Fibroblast of lung (primary cell): ENCODE results near the gene GGA3. TPM values are rescaled to one million over a fixed set of nuclear protein-coding genes. Genes with fewer than 3 reads are reported as not detected.
"Not testable (repeated sequence)": the region's sequence is repeated elsewhere in the genome, so short reads cannot be mapped to it uniquely, and the experiment has no call there.

Experiments used
- DNase-seq, 2 donors: peaks; one replicate each; pipeline versions ENCODE4 v3.0.0 to v3.0.0-alpha.2; 2010; ENCODE audit warnings: low read depth in 2 of 2
- H2AFZ ChIP-seq: 2 replicates; pipeline ENCODE4 v1.5.1; 2012; ENCODE audit warnings: low read length, control low read depth, inconsistent platforms
- H3K27ac ChIP-seq: 2 replicates; pipeline ENCODE4 v1.5.1; 2011; ENCODE audit warnings: low read length, control low read depth; ENCODE audit not compliant: insufficient read depth
- H3K27me3 ChIP-seq: 2 replicates; pipeline ENCODE4 v1.5.1; 2011; ENCODE audit warnings: mild to moderate bottlenecking, low read length; ENCODE audit not compliant: control insufficient read depth, insufficient read depth
- H3K36me3 ChIP-seq: 2 replicates; pipeline ENCODE4 v1.5.1; 2011; ENCODE audit warnings: low read length; ENCODE audit not compliant: control insufficient read depth, insufficient read depth
- H3K4me1 ChIP-seq: 2 replicates; pipeline ENCODE4 v1.5.1; 2011; ENCODE audit warnings: low read length; ENCODE audit not compliant: control insufficient read depth, insufficient read depth; ENCODE audit errors: extremely low read depth
- H3K4me2 ChIP-seq: 2 replicates; pipeline ENCODE4 v1.5.1; 2011; ENCODE audit warnings: low read length, control low read depth; ENCODE audit not compliant: insufficient read depth; ENCODE audit errors: extremely low read depth
- H3K4me3 ChIP-seq, 4 experiments: fragments of 200-600 bp in 1 of 4; sonication (generic) in 1 of 4; replicated peaks in 1 of 4; 2 replicates each; pipeline ENCODE4 v1.5.1; 2011 to 2016; ENCODE audit warnings: low read length in 4 of 4, low read depth in 3 of 4, mild to moderate bottlenecking in 3 of 4, control low read depth in 2 of 4, inconsistent platforms in 1 of 4, mixed read lengths in 1 of 4; ENCODE audit not compliant: insufficient read depth in 1 of 4; ENCODE audit errors: control extremely low read depth in 1 of 4
- H3K79me2 ChIP-seq: 2 replicates; pipeline ENCODE4 v1.5.1; 2012; ENCODE audit warnings: mild to moderate bottlenecking, low read length, inconsistent platforms; ENCODE audit not compliant: control insufficient read depth, insufficient read depth
- H3K9ac ChIP-seq: 2 replicates; pipeline ENCODE4 v1.5.1; 2011; ENCODE audit warnings: mild to moderate bottlenecking, low read length, control low read depth; ENCODE audit not compliant: insufficient read depth
- H3K9me3 ChIP-seq: 2 replicates; pipeline ENCODE4 v1.5.1; 2012; ENCODE audit warnings: low read depth, low read length; ENCODE audit not compliant: control insufficient read depth, insufficient read depth
- H4K20me1 ChIP-seq: 2 replicates; pipeline ENCODE4 v1.5.1; 2011; ENCODE audit warnings: low read length; ENCODE audit not compliant: control insufficient read depth, insufficient read depth; ENCODE audit errors: extremely low read depth
- EZH2 ChIP-seq: IDR thresholded peaks from 2 replicates; pipeline ENCODE4 v1.5.1; 2012; ENCODE audit warnings: low read length, control low read depth, mild to moderate bottlenecking; ENCODE audit errors: missing control alignments
- polyA plus RNA-seq, 2 donors: library from polyadenylated mRNA; depleted of rRNA in 1 of 2; stranded (reverse) in 1 of 2; unstranded in 1 of 2; fragments of >200 nt; gene quantifications; 2 replicates each; pipeline ENCODE4 v1.2.1, GENCODE V29; 2011 to 2012; ENCODE audit warnings: missing spikeins in 1 of 2
- total RNA-seq: library from RNA; depleted of rRNA; stranded (reverse); fragments of >200 nt; gene quantifications from 2 replicates; pipeline ENCODE4 v1.2.1, GENCODE V29; 2014
- TF ChIP-seq, protein P1 (sequence below), 2 donors: IDR thresholded peaks in 1 of 2; conservative IDR thresholded peaks in 1 of 2; 1 replicate in 1 of 2; 2 replicates in 1 of 2; pipeline ENCODE4 v1.5.1; 2011 to 2012; ENCODE audit warnings: low read length in 2 of 2, control low read depth in 1 of 2, inconsistent platforms in 1 of 2, low read depth in 1 of 2, mild to moderate bottlenecking in 1 of 2

GGA3 gene
- total and polyA plus RNA-seq, 2 donors (not counting 1 experiment from before 2014, with no cell fraction given): 13.0 to 14.4 TPM

DNA sequence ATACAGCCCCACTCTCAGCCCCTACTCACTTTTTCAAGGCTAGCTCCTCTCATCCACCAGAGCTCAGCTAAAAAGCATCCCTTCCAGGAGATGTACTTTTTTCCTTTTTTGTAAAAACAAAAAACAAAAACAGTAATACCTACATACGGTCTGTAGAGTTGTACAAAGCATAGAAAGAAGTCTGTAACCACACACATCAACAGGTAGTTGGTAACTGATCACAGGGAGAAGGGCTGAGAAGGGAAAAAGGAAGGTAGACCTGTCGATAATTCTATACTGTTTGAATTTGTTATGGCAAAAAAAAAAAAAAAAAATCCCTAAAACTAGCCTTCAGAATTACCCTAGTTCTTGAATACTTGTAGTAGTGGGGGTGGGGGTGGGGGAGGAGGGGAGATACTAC is 27.0 kb upstream of the GGA3 start:
- Histone ChIP-seq H3K4me3 (peak overlapping the region; percentile 83 to 97 (median 92)), H3K4me1 (no peaks in the 10 kb centered on the region)

DNA sequence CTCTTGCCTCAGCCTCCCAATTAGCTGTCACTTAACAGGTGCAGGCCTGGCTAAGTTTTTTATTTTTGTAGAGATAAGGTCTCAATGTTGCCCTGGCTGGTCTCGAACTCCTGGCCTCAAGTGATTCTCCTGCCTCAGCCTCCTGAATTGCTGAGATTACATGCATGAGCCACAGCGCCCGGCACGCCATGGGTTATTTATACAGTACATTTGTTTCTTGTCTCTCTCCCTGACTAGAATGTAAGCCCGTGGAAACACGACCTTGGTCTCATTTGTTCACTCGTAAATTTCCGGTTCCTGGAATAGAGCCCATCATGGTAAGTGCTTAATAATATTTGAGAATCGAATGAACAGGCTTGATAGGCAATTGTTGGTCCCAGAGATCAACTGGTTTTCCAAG is 25.8 kb upstream of the GGA3 start:
- H3K79me2 ChIP-seq: no peaks in the 10 kb centered on the region
- no peak overlapping the region for H3K27ac ChIP-seq
- H3K4me3 ChIP-seq: no peak overlapping the region
- no peak overlapping the region for H2AFZ ChIP-seq
- no peaks in the 10 kb centered on the region for H3K9me3 ChIP-seq
- no peak overlapping the region for H3K4me2 ChIP-seq
- H3K4me1 ChIP-seq: no peaks in the 10 kb centered on the region
- no peaks in the 10 kb centered on the region for H4K20me1 ChIP-seq
- H3K27me3 ChIP-seq: no peaks in the 10 kb centered on the region
- no peak for TF ChIP-seq EZH2
- TF ChIP-seq, protein P1, sequence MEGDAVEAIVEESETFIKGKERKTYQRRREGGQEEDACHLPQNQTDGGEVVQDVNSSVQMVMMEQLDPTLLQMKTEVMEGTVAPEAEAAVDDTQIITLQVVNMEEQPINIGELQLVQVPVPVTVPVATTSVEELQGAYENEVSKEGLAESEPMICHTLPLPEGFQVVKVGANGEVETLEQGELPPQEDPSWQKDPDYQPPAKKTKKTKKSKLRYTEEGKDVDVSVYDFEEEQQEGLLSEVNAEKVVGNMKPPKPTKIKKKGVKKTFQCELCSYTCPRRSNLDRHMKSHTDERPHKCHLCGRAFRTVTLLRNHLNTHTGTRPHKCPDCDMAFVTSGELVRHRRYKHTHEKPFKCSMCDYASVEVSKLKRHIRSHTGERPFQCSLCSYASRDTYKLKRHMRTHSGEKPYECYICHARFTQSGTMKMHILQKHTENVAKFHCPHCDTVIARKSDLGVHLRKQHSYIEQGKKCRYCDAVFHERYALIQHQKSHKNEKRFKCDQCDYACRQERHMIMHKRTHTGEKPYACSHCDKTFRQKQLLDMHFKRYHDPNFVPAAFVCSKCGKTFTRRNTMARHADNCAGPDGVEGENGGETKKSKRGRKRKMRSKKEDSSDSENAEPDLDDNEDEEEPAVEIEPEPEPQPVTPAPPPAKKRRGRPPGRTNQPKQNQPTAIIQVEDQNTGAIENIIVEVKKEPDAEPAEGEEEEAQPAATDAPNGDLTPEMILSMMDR (conservative IDR thresholded peaks at IDR 0.05 in 1 of 2, IDR thresholded peaks at IDR 0.05 in 1 of 2; ENCODE audit: low read depth in 1 of 2, low read length in 2 of 2): no peak
- peaks cover 4% of the 10 kb centered on the region for H3K36me3 ChIP-seq
- no peak for DNase-seq
- H3K9ac ChIP-seq: no peak overlapping the region

More for the DNA sequence above, 27.0 kb upstream of the GGA3 start:
- no peaks in the 10 kb centered on the region for H4K20me1 ChIP-seq
- no peaks in the 10 kb centered on the region for H3K79me2 ChIP-seq
- peak overlapping the region; percentile 40 for H3K4me2 ChIP-seq
- H3K36me3 ChIP-seq: peaks cover 4% of the 10 kb centered on the region
- no peak overlapping the region for H2AFZ ChIP-seq
- H3K27me3 ChIP-seq: no peaks in the 10 kb centered on the region
- no peak for DNase-seq
- no peak for TF ChIP-seq EZH2
- TF ChIP-seq, protein P1 (conservative IDR thresholded peaks at IDR 0.05 in 1 of 2, IDR thresholded peaks at IDR 0.05 in 1 of 2; ENCODE audit: low read depth in 1 of 2, low read length in 2 of 2): no peak
- no peak overlapping the region for H3K27ac ChIP-seq
- H3K9ac ChIP-seq: no peak overlapping the region
- no peaks in the 10 kb centered on the region for H3K9me3 ChIP-seq

DNA sequence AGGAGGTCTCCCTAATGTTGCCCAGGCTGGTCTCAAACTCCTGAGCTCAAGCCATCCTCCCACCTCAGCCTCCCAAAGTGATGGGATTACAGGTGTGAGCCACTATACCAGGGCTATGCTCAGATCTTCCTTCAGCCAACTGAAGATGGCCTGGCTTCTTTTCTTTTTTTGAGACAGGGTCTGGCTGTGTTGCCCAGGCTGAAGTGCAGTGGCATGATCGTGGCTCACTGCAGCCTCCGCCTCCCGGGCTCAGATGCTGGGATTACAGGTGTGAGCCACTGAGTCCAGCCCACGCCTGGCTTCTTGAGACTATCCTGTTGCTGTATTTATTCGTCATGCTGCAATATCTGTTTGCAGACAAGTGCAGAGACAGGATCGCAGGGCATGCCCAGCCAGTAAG is 23.7 kb upstream of the GGA3 start:
- Histone ChIP-seq H3K27ac (no peak overlapping the region), H3K27me3 (no peaks in the 10 kb centered on the region), H3K4me2 (no peak overlapping the region), H3K79me2 (no peaks in the 10 kb centered on the region), H2AFZ (no peak overlapping the region), H3K9me3 (no peaks in the 10 kb centered on the region), H3K36me3 (peaks cover 5% of the 10 kb centered on the region), H3K4me3 (no peak overlapping the region), H3K4me1 (no peaks in the 10 kb centered on the region), H3K9ac (no peak overlapping the region), H4K20me1 (no peaks in the 10 kb centered on the region)
- DNase-seq: no peak
- no peak for TF ChIP-seq EZH2

DNA sequence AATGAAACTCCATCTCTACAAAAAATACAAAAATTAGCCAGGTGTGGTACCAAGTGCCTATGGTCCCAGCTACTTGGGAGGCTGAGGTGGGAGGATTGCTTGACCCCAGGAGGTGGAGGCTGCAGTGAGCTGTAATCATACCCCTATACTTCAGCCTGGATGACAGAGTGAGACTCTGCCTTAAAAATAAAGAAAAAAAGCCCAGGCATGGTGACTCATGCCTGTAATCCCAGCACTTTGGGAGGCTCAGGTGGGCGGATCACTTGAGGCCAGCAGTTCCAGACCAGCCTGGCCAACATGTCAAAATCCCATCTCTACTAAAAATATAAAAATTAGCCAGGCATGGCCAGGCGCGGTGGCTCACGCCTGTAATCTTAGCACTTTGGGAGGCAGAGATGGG is 18.8 kb upstream of the GGA3 start:
- not testable (repeated sequence) for DNase-seq, H3K9me3 ChIP-seq, H3K36me3 ChIP-seq, H2AFZ ChIP-seq, H3K79me2 ChIP-seq, H4K20me1 ChIP-seq, H3K4me2 ChIP-seq, H3K27ac ChIP-seq, H3K4me3 ChIP-seq, H3K4me1 ChIP-seq, H3K27me3 ChIP-seq, H3K9ac ChIP-seq
